NCI-H510A (cell line): ENCODE measurements around the gene USP30.

Source experiments
- DNase-seq: peaks from one replicate; lab custom pipeline; 2025; lab: John Stamatoyannopoulos, UW

The USP30 gene

DNA sequence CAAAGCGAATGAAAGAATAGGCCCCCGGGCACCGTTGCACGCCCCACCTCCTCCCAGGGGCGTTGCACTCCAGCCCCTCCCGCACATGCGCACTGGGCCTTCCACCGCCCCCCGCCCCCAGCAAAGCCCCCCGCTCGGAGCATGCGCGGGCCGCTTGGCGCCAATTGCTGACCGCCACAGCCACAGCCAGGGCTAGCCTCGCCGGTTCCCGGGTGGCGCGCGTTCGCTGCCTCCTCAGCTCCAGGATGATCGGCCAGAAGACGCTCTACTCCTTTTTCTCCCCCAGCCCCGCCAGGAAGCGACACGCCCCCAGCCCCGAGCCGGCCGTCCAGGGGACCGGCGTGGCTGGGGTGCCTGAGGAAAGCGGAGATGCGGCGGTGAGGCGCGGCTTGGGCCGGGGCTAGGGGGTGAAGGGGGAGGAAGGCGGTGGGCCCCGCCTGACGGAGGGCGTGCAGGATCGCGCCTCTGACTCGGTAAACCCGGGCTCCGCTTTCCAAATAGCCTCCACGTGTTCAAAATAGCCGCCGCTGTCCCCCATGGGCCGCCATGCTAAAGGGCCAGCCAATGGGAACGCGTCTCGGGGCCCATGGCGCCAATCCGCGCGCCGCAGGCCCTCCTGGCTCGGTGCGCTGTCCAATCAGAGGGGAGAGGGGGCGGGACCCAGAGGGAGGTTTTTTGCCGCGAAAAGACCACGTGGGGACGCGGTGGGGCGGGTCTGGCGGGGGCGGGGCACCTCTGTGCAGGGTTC is 45.2 kb downstream of the USP30 start, which contains the start of gene UNG:
Gene UNG, plus strand, starts transcription at position 163 of the 748 bp plus-strand sequence. Its CDS starts 83 bp downstream, at position 246.
- peak; percentile 94 for DNase-seq

DNA sequence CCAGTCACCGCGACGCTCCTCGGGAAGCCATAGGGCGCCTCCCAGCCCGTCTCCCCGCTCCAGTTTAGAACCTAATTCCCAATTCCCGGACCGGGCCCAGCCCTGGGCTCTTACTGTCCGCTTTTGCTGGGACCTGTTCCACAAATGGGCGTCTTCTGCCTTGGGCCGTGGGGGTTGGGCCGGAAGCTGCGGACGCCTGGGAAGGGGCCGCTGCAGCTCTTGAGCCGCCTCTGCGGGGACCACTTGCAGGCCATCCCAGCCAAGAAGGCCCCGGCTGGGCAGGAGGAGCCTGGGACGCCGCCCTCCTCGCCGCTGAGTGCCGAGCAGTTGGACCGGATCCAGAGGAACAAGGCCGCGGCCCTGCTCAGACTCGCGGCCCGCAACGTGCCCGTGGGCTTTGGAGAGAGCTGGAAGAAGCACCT is 45.8 kb downstream of the USP30 start:
- DNase-seq: no peak

DNA sequence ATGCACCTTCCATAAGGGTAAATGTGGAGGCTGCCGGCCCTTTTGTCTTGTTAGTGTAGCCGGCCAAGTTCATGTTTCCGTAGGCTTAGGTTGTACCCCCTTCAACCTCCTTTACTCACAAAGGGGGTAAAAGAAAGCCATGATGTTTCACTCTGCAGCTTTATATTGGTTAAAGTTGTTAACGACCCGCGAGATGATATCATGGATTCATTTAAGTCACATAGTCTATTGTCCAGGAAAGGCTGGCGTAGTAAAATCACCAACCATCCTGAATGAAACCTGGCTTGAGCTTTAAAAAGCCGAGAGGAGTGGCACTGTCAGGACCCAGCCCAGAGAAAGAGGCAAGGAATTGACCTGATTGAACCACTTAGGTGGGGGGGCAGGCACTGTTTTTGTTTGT is 46.3 kb downstream of the USP30 start:
- no peak for DNase-seq

DNA sequence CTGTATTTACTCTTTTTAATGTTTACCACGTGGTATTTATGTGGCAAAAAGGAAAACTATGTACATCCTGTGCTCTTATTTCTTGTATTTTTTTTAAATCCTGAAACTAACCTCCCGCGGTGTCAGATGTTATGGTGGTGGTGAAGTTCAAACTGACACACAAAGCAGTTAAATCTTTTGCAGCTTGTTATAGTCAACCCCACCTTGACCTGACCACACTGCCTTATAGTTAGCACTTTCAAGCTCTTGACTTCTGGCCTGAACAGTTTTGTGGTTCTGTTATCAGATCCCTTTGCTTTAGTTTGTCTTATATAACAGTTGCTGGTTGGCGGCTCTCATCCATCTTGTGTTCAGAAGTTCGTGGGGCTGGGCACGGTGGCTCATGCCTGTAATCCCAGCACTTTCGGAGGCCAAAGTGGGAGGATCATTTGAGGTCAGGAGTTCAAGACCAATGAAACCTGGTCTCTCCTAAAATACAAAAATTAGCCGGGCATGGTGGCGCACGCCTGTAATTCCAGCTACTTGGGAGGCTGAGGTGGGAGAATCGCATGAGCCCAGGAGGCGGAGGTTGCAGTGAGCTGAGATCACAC is 47.1 kb downstream of the USP30 start:
- DNase-seq: no peak

DNA sequence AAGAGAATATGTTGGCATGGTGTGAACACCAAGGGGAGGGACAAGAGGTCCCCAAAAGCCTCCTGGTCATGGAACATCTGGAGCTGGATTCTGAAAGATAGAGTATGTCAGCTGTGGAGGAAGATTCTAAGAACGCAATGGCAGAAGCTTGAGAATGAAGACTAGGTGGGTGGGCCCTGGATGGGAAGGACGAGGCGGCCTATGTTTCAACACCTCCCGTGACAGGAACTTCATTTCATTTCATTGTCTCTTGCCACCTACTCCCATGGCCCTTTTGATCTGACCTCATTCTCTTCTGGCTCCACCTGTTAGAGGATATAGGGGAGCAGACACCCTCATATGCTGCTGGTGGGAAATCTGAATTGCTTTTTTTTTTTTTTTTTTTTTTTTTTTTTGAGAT is 48.4 kb downstream of the USP30 start:
- DNase-seq: no peak

DNA sequence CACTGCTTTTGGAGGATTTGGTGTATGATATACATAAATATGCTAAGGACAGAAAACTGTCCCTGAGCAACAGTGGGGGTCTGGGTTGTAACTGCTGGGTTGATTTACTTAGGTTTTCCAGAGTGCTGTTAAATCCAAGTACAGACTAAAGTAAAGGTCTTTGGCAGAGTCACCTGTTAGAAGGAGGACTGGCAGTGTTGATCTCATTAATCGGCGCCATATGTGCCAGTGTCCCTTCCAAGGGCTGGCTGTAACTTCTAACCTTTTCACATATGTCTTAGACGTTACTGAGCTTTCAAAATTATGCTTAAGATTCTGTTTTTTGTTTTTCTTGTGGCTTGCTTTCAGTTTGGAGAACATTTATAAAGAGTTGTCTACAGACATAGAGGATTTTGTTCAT is 50.1 kb downstream of the USP30 start:
- no peak for DNase-seq

DNA sequence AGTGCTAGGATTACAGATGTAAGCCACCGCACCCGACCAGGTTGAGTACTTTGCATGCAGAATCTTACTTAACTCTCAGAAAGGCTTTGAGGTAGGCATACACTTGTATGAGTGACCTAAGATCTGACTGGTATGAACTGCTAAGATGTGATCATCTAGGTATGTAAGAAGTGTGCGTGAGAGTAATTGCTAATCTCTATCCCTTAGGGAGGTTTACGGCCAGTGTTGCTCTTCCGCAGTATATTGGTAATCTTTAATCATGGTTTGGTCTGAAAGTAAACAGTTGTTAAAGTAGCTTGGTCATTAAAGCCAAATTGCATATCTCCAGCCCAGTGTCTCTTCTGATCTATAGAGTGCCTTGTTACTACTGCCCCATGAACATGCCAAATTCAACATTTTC is 52.8 kb downstream of the USP30 start:
- no peak for DNase-seq

DNA sequence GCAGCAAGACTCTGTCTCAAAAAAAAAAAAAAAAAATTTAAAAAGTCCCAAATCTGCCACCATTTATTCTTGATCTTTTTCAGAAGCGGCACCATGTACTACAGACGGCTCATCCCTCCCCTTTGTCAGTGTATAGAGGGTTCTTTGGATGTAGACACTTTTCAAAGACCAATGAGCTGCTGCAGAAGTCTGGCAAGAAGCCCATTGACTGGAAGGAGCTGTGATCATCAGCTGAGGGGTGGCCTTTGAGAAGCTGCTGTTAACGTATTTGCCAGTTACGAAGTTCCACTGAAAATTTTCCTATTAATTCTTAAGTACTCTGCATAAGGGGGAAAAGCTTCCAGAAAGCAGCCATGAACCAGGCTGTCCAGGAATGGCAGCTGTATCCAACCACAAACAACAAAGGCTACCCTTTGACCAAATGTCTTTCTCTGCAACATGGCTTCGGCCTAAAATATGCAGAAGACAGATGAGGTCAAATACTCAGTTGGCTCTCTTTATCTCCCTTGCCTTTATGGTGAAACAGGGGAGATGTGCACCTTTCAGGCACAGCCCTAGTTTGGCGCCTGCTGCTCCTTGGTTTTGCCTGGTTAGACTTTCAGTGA is 57.5 kb downstream of the USP30 start:
- DNase-seq: no peak

DNA sequence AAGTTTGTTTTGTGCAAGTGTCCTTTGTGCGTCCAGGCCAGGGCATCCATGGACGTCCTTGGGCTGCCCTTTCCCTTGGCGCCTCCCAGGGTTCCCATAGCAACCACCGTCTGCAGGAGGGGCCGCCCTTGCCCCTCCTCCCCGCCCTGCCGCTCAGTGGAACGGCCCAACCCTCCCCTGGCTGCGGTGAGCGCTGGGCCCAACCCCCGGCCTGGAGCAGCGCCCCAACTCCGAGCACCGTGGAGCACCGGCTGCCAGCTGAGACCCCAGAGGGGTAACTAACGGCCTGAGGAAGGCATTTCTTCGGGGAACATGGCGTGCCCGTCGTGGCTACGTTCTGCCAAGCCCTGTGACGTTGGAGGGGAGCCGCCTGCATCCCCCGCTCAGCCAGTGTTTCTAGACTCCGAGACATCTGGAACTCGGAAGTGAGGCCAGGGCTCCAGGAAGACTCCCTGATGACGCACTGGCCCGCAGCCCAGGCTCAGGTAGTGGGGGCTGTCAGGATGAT is 58.7 kb downstream of the USP30 start:
- DNase-seq: peak; percentile 75

DNA sequence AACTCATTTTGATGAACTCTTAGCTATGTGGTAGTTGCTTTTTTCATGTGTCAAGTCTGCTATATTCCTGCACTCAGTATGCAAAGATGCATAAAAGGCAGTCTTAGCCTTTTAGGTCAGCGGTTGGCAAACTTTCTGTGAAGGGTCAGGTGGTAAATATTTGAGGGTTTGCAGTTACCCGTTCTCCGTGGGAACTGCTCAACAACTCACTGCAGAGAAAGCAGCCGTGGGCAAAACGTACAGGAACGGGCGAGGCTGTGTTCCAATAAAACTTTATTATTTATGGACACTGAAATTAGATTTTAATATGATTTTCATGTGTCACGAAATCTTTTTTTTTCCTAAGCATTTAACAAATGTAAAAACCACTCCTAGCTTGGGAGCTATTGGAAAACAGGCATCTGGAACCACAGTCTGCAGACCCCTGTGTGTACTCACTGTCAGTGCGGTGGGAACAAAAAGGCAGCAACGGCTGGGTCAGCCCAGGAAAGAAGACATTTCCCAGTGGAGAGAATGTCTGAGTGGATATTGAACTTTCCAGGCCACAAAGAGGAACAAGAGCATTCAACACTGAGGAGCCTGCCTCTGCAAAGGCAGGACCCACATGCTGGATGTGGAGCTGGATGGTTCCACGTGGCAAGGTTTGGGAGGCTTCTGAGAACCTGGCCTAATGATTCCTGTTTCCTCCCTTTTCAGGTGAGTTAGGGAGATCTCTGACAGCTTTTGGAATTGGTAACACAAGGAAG is 60.5 kb downstream of the USP30 start:
- no peak for DNase-seq

DNA sequence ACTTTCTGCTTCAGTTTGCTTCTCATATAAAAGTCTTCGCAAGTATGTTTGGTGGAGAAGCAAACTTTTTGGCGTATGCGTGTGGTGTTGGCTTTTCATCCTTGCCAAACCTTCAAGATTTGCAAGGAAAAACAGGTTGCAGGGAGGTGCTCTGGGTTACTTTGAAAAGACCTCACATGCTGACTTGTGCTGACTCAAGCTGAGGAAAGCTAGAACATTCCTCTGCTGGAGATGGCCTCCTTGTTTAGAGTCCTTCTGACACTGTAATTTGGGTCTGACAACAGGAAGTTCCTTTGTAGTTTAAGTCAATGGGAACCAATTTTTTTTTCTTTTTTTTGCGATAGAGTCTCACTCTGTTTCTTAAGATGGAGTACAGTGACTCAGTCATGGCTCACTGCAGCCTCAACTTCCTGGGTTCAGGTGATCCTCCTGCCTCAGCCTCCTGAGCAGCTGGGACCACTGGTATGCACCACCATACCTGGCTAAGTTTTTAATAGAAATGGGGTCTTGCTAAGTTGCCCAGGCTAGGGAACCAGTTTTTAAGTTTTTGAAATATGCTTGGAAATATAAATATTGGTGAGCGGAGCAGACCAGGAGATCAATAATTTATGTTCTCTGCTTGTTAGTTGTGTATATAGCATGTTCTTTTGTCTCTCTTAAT is 61.4 kb downstream of the USP30 start:
- no peak for DNase-seq

DNA sequence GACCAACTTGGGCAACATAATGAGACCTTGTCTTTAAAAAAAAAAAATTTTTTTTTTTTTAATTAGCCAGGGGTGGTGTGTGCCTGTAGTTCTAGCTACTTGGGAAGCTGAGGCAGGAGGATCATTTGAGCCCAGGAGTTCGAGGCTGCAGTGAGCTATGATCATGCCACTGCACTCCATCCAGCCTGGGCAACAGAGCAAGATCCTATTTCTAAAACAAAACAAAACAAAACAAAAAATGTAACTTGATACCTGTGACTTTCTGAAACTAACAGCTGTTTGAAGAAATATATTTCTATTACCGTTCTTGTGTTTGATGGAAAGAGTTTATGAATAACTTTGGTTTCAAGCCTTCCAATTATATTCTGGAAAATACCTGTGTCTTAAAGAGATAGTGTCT is 62.3 kb downstream of the USP30 start:
- no peak for DNase-seq

DNA sequence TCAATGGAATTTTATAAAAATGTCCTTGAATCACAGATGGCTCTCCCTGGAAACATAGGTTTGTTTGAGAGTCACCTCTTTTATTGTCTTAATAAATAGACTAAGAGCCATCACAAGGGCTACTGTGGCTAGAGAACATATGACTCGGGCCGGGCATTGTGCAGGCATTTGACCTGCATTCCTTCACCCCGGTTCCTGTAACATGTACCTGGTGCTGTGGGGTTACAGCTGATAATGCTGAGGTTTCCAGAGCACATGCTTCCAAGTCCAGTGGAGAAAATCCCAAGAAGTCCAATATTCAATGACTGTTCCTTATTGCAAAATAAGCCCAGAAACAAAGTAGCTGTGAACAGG is 63.0 kb downstream of the USP30 start:
- no peak for DNase-seq

DNA sequence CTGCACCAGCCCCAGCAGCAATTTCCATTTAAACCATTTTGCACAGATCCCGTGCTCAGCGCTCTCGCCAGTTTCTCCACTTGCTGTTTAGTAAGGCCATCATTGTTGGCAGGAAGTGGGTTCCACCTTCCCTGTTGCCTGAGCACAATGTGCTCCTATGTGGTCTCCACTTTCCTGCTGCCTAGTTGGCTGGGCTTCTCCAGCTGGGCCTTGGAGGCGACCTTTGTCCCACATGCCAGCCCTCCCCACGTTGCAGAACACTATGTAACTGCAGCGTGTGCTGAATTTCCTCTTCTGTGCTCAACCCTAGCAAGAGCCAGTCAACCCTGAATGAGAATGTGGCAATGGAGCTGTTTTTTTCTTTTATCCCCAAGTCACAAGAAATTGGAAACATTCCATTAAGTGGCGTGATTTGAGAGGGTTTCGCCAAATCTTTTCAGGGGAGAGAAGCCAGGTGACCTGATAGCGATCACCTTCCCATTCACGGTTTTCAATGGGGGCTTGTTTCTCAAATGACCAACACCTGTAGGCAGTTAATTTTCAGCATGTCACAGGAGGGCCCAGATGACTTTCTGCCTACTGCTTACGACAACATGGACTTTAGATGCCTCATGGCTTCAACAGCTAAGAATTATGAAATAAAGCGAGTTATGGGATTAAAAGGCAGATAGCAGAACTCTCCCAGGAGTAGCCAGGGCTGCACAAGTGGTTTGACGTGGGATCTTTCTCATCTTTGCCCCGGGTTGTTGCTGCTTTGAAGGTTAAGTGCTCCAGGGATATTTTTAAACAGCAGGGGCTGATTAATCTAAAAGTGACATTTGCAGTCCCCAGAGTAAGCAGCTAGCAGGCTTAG is 63.6 kb downstream of the USP30 start, which contains the start of gene ACACB:
Gene ACACB, plus strand, starts transcription at position 830 of the 853 bp plus-strand sequence. CDS start 22,819 bp downstream, outside the sequence.
- DNase-seq: no peak

DNA sequence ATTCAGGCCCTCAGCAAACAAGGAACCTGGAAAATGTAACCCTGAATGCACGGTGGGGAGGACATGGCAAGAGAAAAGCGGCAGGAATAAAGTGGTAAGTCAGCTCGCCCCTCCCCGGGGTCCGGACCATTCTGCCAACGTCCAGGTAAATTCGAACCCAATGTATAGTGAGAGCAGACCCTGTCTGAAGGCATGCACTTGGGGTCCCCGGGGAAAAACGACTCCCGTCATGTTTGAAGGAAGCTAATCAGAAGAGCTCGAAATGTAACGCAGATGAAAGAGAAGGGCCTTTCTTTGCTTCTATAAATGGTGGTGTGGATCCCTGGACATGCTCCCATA is 64.2 kb downstream of the USP30 start:
- DNase-seq: no peak

DNA sequence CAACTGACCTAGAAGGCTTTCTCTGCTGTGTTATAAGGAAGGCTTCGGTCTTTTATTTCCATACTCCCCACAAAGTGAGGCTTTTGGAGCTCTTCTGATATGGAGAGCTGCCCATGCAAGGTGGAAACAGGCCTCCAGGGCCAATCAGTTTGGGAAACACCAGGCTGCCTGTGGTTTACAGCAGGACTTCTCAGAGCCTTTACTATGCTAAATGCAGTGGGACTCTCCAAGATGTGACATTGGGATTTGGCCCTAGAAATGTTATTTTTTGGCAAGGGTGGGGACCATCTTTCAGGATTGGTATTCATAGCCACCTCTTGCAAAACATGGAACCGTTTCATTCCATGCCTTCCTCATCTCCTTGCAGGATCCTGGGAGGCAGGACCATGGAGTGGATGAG is 67.7 kb downstream of the USP30 start:
- no peak for DNase-seq

DNA sequence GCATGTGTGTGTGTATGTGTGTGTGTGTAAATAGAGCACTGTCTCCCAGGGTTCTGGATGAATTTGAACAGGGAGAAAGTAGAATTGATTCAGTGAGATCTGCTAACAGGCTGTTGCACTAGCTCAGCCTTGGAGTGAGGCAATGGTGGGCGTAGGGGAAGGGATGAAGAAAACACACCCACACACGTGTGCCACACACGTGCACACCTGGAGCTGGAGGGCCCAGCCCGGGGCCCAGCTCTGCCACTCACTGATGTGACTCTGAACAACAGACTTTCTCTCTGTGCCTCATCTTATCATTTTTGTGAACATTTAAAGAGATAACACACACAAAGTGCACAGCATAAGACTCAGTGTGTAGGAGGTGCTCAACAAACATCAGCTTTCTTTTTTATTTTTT is 68.2 kb downstream of the USP30 start:
- DNase-seq: no peak

DNA sequence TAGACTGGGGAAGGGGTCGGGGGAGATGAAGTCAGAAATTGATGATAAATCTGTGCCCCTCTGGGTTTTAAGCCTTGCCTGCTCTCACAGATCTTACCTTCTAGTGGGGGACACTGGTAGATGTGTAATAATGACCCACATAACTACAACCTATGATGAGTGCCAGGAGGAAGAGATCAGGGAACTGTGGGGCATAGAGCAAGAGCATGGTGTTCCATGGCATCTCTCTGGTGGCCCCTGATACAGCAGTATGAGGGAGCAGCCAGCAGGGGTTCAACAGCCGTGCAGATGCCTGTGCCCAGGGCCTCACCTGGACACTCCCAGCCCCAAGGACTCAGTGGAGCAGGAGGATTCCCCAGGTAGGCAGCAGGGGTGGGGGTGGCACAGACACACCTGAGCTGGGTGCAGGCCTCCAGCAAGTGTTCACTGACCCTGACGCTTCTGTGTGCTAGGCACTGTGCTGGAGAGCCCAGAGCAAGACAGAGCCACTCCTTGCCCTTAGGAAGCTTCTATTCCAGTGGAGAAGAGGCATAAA is 69.0 kb downstream of the USP30 start:
- no peak for DNase-seq

DNA sequence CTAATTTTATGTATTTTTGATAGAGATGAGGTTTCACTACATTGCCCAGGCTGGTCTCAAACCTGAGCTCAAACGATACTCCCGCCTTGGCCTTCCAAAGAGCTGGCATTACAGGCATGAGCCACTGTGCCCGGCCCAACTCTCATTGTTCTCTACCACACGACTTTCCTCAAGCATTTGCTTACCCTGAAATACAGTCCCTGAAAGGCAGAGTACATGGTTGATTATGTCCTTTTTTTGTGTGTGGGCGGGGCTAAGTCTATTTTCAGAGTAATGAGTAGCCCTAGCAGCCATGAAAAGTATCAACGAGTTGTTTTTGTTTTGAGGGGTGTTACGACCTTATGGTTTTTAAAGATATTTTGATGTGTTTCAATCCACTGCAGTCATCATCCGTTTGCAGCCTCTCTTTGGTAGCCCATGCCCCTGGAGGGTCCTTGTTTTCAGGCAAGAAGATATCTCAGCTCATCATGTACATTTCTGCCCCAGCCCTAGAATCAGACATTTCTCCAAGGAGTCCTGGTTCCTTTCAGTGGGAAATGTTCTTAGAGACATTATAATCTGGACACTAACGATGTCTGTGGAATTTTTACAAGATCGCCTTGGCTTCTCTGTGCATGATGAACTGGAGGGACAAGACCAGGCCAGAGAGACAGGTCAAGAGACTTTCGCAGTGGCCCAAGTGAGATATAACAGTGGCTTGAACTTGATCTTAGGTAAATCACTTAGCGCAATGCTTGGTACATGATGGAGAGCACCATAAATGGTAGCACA is 72.7 kb downstream of the USP30 start:
- DNase-seq: no peak

DNA sequence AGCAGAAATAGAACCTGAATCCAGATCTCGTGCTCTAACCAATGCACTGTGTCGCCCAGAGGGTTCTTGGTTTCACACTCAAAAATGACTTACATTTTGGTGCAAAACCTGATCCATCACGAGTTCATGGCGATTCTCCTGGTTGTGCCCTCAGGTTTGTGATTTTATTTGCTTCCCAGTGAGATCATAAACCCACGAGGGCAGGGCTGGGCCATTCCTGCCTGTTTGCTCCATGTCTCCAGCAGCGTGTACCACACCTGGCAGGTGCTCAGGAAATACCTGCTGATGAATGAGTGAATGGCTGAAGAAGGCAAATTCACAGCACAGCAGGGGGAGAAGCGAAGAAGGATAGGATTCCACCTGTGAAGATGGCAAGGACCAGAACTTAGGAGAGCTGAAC is 73.4 kb downstream of the USP30 start:
- DNase-seq: no peak
